Prostate gland (tissue), 2 donors: Measurements from ENCODE around the gene STAT5B. TPM values are rescaled to one million over a fixed set of nuclear protein-coding genes. Genes with fewer than 3 reads are reported as not detected.
A peak's percentile ranks its signal among the peaks of the same experiment; 100 is the strongest.

Source experiments
- DNase-seq: peaks from one replicate; pipeline ENCODE4 v3.0.0-alpha.2; 2019; ENCODE audit warnings: low spot score
- H3K27ac ChIP-seq, 2 donors: fragments of 200-600 bp; sonication (generic); 2 replicates each; pipeline ENCODE4 v1.5.1; 2017 to 2019
- H3K27me3 ChIP-seq: fragments of 200-600 bp; sonication (generic); replicated peaks from 2 replicates; pipeline ENCODE4 v1.5.1; 2019; ENCODE audit not compliant: insufficient read depth
- H3K36me3 ChIP-seq, 2 donors: fragments of 200-600 bp; sonication (generic); 1 replicate in 1 of 2; 2 replicates in 1 of 2; pipeline versions ENCODE4 v1.5.1 to v1.8.1; 2017 to 2019
- H3K4me1 ChIP-seq: fragments of 200-600 bp; sonication (generic); replicated peaks from 2 replicates; pipeline ENCODE4 v1.5.1; 2019
- H3K4me3 ChIP-seq, 2 donors: fragments of 200-600 bp; sonication (generic); 2 replicates each; pipeline ENCODE4 v1.5.1; 2017 to 2019
- H3K9me3 ChIP-seq: fragments of 200-600 bp; sonication (generic); 2 replicates; pipeline ENCODE4 v1.5.1; 2017
- POLR2A ChIP-seq: fragments of 450-650 bp; IDR thresholded peaks from one replicate; pipeline ENCODE4 v1.6.1; 2016; ENCODE audit warnings: antibody characterized with exemption, mild to moderate bottlenecking
- POLR2AphosphoS5 ChIP-seq: sonication (generic); formaldehyde crosslinking; IDR thresholded peaks from one replicate; pipeline ENCODE4 v1.6.1; 2017; ENCODE audit warnings: antibody characterized with exemption
- WGBS: methylation state at CpG from one replicate; pipeline ENCODE4 v1.1.5; 2018; 5-methylcytosine and 5-hydroxymethylcytosine counted together
- intact Hi-C: fragments of 100-400 bp; cut with DNase I; formaldehyde crosslinking; loops from one replicate; pipeline ENCODE4 v1.14.2; 2022
- total RNA-seq, 2 donors: library from RNA; depleted of rRNA; stranded (reverse); fragments of >200 nt; gene quantifications; one replicate each; pipeline ENCODE4 v1.1.0, GENCODE V29; 2016
- TF ChIP-seq, protein P1 (sequence below), 4 experiments: fragments of 200-600 bp in 2 of 4; fragments of 450-650 bp in 2 of 4; sonication (generic) in 2 of 4; IDR thresholded peaks; 1 replicate in 3 of 4; 2 replicates in 1 of 4; pipeline ENCODE4 v1.5.1; 2016 to 2019; ENCODE audit warnings: antibody characterized with exemption in 4 of 4, mild to moderate bottlenecking in 2 of 4, moderate library complexity in 2 of 4

STAT5B gene
- total RNA-seq, 2 donors from 2014 or later: 58.0 to 83.8 TPM

DNA sequence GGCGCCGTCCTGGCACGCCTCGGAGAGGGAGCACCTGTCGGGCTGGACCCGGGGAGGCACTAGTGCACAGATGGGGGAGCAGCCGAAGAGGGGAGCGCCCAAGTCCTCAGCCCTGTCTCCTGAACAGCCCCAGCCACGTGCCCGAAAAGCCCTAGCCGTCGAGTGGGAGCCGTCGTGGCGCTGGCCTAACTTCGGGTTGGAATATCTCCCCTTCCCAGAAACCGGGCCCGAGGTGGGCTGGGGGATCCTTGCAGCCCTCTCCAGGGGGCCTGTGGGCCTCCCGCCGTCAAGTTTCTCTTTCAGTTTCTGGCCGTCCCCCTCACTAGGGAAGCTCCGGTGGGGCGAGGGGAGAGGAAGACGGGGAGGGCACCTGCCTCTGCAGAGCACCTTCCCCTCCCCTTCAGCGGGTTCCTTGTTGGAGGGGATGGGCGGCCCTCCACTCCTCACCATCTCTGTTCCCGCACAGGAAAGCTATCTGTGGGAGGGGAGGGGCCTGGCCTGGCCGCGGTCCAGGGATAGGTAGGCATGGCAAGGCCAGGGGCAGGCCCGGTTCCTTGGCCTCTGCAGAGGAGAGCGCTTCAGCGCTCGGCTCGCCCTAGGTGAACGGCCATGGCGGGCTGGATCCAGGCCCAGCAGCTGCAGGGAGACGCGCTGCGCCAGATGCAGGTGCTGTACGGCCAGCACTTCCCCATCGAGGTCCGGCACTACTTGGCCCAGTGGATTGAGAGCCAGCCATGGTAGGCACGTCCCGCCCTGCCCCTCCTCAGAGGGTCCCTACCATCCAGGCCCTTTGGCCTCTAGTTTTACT lies 12.8 kb upstream of the STAT5B start:
- Histone ChIP-seq H3K4me1 (peaks cover 3% of the 10 kb centered on the region), H3K4me3 (peak overlapping the region; percentile 64 to 66), H3K9me3 (no peaks in the 10 kb centered on the region), H3K27me3 (no peaks in the 10 kb centered on the region), H3K27ac (peak overlapping the region; percentile 73 to 84), H3K36me3 (no peaks in the 10 kb centered on the region)
- 50% methylated on average over 36 of the region's 44 CpGs for WGBS
- no peak for DNase-seq
- TF ChIP-seq, protein P1, sequence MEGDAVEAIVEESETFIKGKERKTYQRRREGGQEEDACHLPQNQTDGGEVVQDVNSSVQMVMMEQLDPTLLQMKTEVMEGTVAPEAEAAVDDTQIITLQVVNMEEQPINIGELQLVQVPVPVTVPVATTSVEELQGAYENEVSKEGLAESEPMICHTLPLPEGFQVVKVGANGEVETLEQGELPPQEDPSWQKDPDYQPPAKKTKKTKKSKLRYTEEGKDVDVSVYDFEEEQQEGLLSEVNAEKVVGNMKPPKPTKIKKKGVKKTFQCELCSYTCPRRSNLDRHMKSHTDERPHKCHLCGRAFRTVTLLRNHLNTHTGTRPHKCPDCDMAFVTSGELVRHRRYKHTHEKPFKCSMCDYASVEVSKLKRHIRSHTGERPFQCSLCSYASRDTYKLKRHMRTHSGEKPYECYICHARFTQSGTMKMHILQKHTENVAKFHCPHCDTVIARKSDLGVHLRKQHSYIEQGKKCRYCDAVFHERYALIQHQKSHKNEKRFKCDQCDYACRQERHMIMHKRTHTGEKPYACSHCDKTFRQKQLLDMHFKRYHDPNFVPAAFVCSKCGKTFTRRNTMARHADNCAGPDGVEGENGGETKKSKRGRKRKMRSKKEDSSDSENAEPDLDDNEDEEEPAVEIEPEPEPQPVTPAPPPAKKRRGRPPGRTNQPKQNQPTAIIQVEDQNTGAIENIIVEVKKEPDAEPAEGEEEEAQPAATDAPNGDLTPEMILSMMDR (IDR thresholded peaks at IDR 0.05): no peak
- TF ChIP-seq POLR2AphosphoS5: no peak
- no peak for TF ChIP-seq POLR2A
- intact Hi-C loops: no loop called here

DNA sequence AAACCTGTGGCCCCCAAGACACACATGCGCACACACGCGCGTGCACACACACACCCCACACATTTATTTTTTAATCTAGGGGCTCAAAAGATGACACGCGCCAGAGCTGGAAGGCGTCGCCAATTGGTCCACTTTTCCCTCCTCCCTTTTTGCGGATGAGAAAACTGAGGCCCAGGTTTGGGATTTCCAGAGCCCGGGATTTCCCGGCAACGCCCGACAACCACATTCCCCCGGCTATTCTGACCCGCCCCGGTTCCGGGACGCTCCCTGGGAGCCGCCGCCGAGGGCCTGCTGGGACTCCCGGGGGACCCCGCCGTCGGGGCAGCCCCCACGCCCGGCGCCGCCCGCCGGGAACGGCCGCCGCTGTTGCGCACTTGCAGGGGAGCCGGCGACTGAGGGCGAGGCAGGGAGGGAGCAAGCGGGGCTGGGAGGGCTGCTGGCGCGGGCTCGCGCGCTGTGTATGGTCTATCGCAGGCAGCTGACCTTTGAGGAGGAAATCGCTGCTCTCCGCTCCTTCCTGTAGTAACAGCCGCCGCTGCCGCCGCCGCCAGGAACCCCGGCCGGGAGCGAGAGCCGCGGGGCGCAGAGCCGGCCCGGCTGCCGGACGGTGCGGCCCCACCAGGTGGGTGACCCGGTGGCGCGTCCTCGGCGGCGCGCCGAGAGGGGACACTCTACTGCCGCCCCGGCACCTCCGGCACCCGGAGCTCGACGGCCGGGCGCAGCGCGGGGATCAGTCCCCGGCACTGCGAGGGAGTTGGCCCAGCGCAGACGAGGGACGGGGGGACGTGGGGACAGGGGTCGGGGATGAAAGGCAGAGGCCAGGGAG lies 12.0 kb upstream of the STAT5B start, which contains the start of gene STAT5A:
STAT5A (plus strand) TSS at position 522 of the 826 bp plus-strand sequence. CDS start 914 bp downstream, outside the sequence.
- 6% methylated on average over 82 of the region's 88 CpGs for WGBS
- H3K27me3 ChIP-seq: no peaks in the 10 kb centered on the region
- peak within 1 kb of the TSS; percentile 64 to 66 for H3K4me3 ChIP-seq
- TF ChIP-seq POLR2AphosphoS5 (peak; percentile 41), POLR2A (peak; percentile 76)
- TF ChIP-seq, protein P1 (IDR thresholded peaks at IDR 0.05): peak in 2 of 4 experiments; percentile 14 to 26
- H3K4me1 ChIP-seq: peaks cover 3% of the 10 kb centered on the region
- H3K9me3 ChIP-seq: no peaks in the 10 kb centered on the region
- DNase-seq: peak; percentile 84
- intact Hi-C loops: no loop called here
- no peaks in the 10 kb centered on the region for H3K36me3 ChIP-seq
- H3K27ac ChIP-seq: peak within 1 kb of the TSS; percentile 73 to 84

DNA sequence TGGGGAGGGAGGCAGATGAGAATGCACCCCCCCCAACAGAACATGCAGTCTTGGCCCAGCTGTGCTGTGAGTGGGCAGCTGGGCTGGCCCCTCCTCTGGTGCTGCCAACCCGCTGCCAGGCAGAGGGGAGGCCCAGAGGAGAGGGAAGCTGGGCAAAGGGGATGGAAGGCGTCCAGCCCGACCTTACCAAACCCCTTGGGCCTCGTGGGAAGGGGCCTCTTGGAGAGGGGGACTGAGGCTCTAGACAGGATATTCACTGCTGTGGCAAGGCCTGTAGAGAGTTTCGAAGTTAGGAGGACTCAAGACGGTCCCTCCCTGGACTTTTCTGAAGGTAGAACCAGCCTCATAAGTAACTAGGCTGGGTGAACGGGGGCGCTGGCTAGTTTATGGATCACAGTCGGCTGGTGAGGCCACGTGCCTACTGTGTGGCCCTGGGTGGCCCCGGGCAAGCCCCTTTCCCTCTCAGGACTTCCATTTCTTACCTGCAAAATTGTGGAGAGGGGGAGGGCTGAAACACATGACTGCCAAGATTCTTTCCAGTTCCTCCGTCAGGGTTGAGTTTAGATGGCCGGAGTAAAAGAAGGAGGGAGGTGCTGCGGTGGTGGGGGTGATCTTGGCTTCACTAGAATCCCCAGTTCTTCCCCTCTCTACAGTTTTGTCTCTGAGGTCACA lies 11.2 kb upstream of the STAT5B start:
- Histone ChIP-seq H3K27me3 (no peaks in the 10 kb centered on the region), H3K4me3 (peak overlapping the region; percentile 64 to 66), H3K9me3 (no peaks in the 10 kb centered on the region), H3K27ac (peak overlapping the region; percentile 73 to 84), H3K36me3 (no peaks in the 10 kb centered on the region), H3K4me1 (peaks cover 3% of the 10 kb centered on the region)
- 20% methylated on average over 14 of the region's 14 CpGs for WGBS
- DNase-seq: no peak
- TF ChIP-seq POLR2AphosphoS5: no peak
- TF ChIP-seq POLR2A: no peak
- TF ChIP-seq, protein P1 (IDR thresholded peaks at IDR 0.05): no peak
- intact Hi-C loops: no loop called here

- Histone ChIP-seq H3K4me3 (peak overlapping the region in 1 of 2 donors; percentile 64), H3K4me1 (peaks cover 3% of the 10 kb centered on the region), H3K36me3 (no peaks in the 10 kb centered on the region), H3K9me3 (no peaks in the 10 kb centered on the region), H3K27me3 (no peaks in the 10 kb centered on the region), H3K27ac (peak overlapping the region; percentile 3 to 73)
- WGBS: 39% methylated on average over 5 of the region's 5 CpGs
- TF ChIP-seq, protein P1 (IDR thresholded peaks at IDR 0.05): no peak
- no peak for TF ChIP-seq POLR2A
- no peak for TF ChIP-seq POLR2AphosphoS5
- DNase-seq: no peak
- intact Hi-C loops: no loop called here
Observed at GRCh38 chr17:42286411-42287221, 10.4 kb upstream of the STAT5B start.
